K562 (cell line): ENCODE results near the gene MLXIPL. TPM values are rescaled to one million over a fixed set of nuclear protein-coding genes. Genes with fewer than 3 reads are reported as not detected.

Experiments
- BRD4 ChIP-seq: fragments of 200-600 bp; sonication (generic); IDR thresholded peaks from 2 replicates; pipeline ENCODE4 v1.6.1; 2017; ENCODE audit warnings: inconsistent platforms
- CBFB ChIP-seq: sonication (generic); formaldehyde crosslinking; IDR thresholded peaks from 2 replicates; pipeline ENCODE4 v1.4.0; 2020; ENCODE audit warnings: mild to moderate bottlenecking, missing genetic modification reagents
- CCNT2 ChIP-seq: IDR thresholded peaks from 2 replicates; pipeline ENCODE4 v1.6.1; 2011; ENCODE audit warnings: borderline replicate concordance, low read depth, mild to moderate bottlenecking, moderate library complexity, mixed read lengths, low read length; ENCODE audit not compliant: insufficient read length; ENCODE audit errors: extremely low read depth
- CTBP1 ChIP-seq: fragments of 450-650 bp; IDR thresholded peaks from 2 replicates; pipeline ENCODE4 v1.6.1; 2016; ENCODE audit warnings: borderline replicate concordance
- ETV1 ChIP-seq: fragments of 450-650 bp; conservative IDR thresholded peaks from 2 replicates; pipeline ENCODE4 v1.6.1; 2016; ENCODE audit warnings: missing genetic modification characterization, control low read depth, low read depth, missing compliant biosample characterization
- FOXJ3 ChIP-seq: sonication (generic); formaldehyde crosslinking; IDR thresholded peaks from 2 replicates; pipeline ENCODE4 v1.4.0; 2020; ENCODE audit warnings: mild to moderate bottlenecking, missing genetic modification reagents
- KDM2B ChIP-seq: fragments of 250-450 bp; sonication (Bioruptor Pico); IDR thresholded peaks from 2 replicates; pipeline ENCODE4 v1.8.0; 2021; ENCODE audit warnings: mild to moderate bottlenecking, moderate library complexity
- KLF1 ChIP-seq: fragments of 450-650 bp; IDR thresholded peaks from 2 replicates; pipeline ENCODE4 v1.6.1; 2016; ENCODE audit warnings: missing genetic modification characterization, missing compliant biosample characterization
- NONO ChIP-seq, 2 experiments: fragments of 200-400 bp in 1 of 2; fragments of 450-650 bp in 1 of 2; formaldehyde crosslinking in 1 of 2; IDR thresholded peaks; 2 replicates each; pipeline ENCODE4 v1.6.1; 2017; ENCODE audit warnings: low read depth in 2 of 2, mild to moderate bottlenecking in 2 of 2, moderate library complexity in 2 of 2, low read length in 1 of 2
- NR2C2 ChIP-seq, 2 experiments: fragments of 200-800 bp in 1 of 2; sonication (Bioruptor generic) in 1 of 2; sonication (generic) in 1 of 2; formaldehyde crosslinking in 1 of 2; IDR thresholded peaks; 2 replicates each; pipeline versions ENCODE4 v1.6.1 to v1.8.0; 2016 to 2022; ENCODE audit warnings: mild to moderate bottlenecking in 1 of 2, missing compliant biosample characterization in 1 of 2, missing genetic modification characterization in 1 of 2, missing genetic modification reagents in 1 of 2
- PCBP1 ChIP-seq: fragments of 200-400 bp; formaldehyde crosslinking; IDR thresholded peaks from 2 replicates; pipeline ENCODE4 v1.6.1; 2018; ENCODE audit warnings: mild to moderate bottlenecking, low read depth, low read length; ENCODE audit not compliant: poor library complexity, severe bottlenecking
- POLR2AphosphoS5 ChIP-seq: IDR thresholded peaks from 2 replicates; pipeline ENCODE4 v1.6.1; 2011; ENCODE audit warnings: mild to moderate bottlenecking, low read depth, low read length, moderate library complexity; ENCODE audit not compliant: control insufficient read depth, insufficient read depth
- RB1 ChIP-seq: fragments of 450-650 bp; IDR thresholded peaks from 2 replicates; pipeline ENCODE4 v1.6.1; 2017; ENCODE audit warnings: low read depth, mild to moderate bottlenecking
- SIN3A ChIP-seq, 2 experiments: fragments of 150-350 bp in 1 of 2; IDR thresholded peaks; 2 replicates each; pipeline ENCODE4 v1.6.1; 2011 to 2016; ENCODE audit warnings: borderline replicate concordance in 2 of 2, low read depth in 2 of 2, low read length in 2 of 2, mild to moderate bottlenecking in 2 of 2, moderate library complexity in 2 of 2; ENCODE audit not compliant: control insufficient read depth in 1 of 2
- SMAD2 ChIP-seq: fragments of 150-350 bp; IDR thresholded peaks from 2 replicates; pipeline ENCODE4 v1.6.1; 2014; ENCODE audit warnings: low read depth, mild to moderate bottlenecking, low read length
- TEAD2 ChIP-seq: fragments of 450-650 bp; IDR thresholded peaks from 2 replicates; pipeline ENCODE4 v1.6.1; 2016; ENCODE audit warnings: missing genetic modification characterization, control low read depth, missing compliant biosample characterization
- ZBTB1 ChIP-seq: sonication (generic); formaldehyde crosslinking; IDR thresholded peaks from 2 replicates; pipeline ENCODE4 v1.8.1; 2023; ENCODE audit warnings: missing genetic modification reagents, low read depth, mild to moderate bottlenecking, borderline replicate concordance
- ZNF408 ChIP-seq: fragments of 250-450 bp; sonication (Bioruptor Pico); IDR thresholded peaks from 2 replicates; pipeline ENCODE4 v1.4.0; 2020; ENCODE audit warnings: low read depth, mild to moderate bottlenecking, moderate library complexity
- ZNF75A ChIP-seq: fragments of 450-650 bp; formaldehyde crosslinking; IDR thresholded peaks from 2 replicates; pipeline ENCODE4 v1.4.0; 2020; ENCODE audit warnings: mild to moderate bottlenecking
- polyA plus RNA-seq, 8 experiments: library from polyadenylated mRNA; depleted of rRNA in 4 of 8; stranded (reverse) in 5 of 8; unstranded in 3 of 8; fragments of >200 nt; fragmentation: Nextera tagmentation in 2 of 8; fragmentation: Illumina TruSeq in 1 of 8; extraction: Ambion mirVana in 2 of 8; extraction: Trizol in 1 of 8; gene quantifications; 2 replicates each; pipeline versions ENCODE4 v1.2.1 to v1.2.3, GENCODE V29; 2011 to 2014; ENCODE audit warnings: inconsistent platforms in 1 of 8, missing spikeins in 1 of 8
- total RNA-seq, 7 experiments: library from RNA; depleted of rRNA in 6 of 7; stranded (reverse); fragments of >200 nt in 6 of 7; fragmentation: Illumina TruSeq in 2 of 7; extraction: Trizol in 2 of 7; gene quantifications; 2 replicates each; pipeline versions ENCODE4 v1.2.1 to v1.2.3, GENCODE V29; 2011 to 2021; ENCODE audit warnings: low replicate concordance in 1 of 7
- TF ChIP-seq, protein P1 (sequence below): fragments of 250-450 bp; sonication (Bioruptor Pico); IDR thresholded peaks from 2 replicates; pipeline ENCODE4 v1.4.0; 2020; ENCODE audit warnings: mild to moderate bottlenecking
- TF ChIP-seq, protein P2 (sequence below): fragments of 450-650 bp; formaldehyde crosslinking; IDR thresholded peaks from 2 replicates; pipeline ENCODE4 v1.4.0; 2020; ENCODE audit warnings: mild to moderate bottlenecking, moderate library complexity
- TF ChIP-seq, protein P3 (sequence below): IDR thresholded peaks from 2 replicates; pipeline ENCODE4 v1.6.1; 2011; ENCODE audit warnings: borderline replicate concordance, low read depth, mild to moderate bottlenecking, moderate library complexity, low read length; ENCODE audit not compliant: insufficient read depth, poor library complexity, severe bottlenecking
- TF ChIP-seq, protein P4 (sequence below): fragments of 250-450 bp; sonication (Bioruptor Pico); IDR thresholded peaks from 2 replicates; pipeline ENCODE4 v1.8.0; 2021; ENCODE audit warnings: moderate library complexity, mild to moderate bottlenecking, inconsistent platforms

Gene MLXIPL
- total and polyA plus RNA-seq, 9 of the 15 experiments (the other 6 are each of a cell fraction or from before 2014, with no cell fraction given): 0.11 to 18.4 (median 1.4) TPM

DNA sequence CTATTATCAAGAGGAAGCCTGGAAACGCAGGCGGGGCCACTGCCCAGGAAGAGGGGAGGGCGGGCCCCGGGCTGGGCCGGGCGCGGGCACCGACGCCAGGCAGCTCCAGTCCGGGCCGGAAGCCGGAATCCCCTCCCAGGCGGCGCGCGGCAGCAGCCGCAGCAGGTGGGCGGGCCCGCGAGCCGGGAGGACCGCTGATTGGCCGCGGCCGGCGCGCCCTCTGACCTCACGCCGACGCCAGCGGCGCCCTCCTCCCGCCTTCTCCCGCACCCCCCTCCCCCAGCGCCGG, 67.3 kb downstream of the MLXIPL start (continued):
- TF ChIP-seq NR2C2 (CRISPR knock-in tag; IDR thresholded peaks at IDR 0.05) (peak; percentile 93), NR2C2 (tag; IDR thresholded peaks at IDR 0.05) (peak; percentile 99; the same call in 1 of the 2 replicates), ZNF408 (CRISPR knock-in tag) (no peak), PCBP1 (peak; percentile 54), FOXJ3 (CRISPR knock-in tag) (no peak), KDM2B (no peak), BRD4 (no peak), ZBTB1 (CRISPR knock-in tag) (0 out of 2 replicates have a peak, but pooled peaks have one; percentile 28), SIN3A (IDR thresholded peaks at IDR 0.05; ENCODE audit: borderline replicate concordance in 2 of 2, control insufficient read depth in 1 of 2, low read depth in 2 of 2, low read length in 2 of 2) (peak in 1 of 2 experiments; percentile 77; a peak in 1 of 4 replicates), CCNT2 (peak; percentile 88), KLF1 (tag) (peak; percentile 42; the same call in 1 of the 2 replicates), ETV1 (tag) (peak; percentile 58), ZNF75A (CRISPR knock-in tag) (no peak), CTBP1 (peak; percentile 79), TEAD2 (tag) (no peak), CBFB (CRISPR knock-in tag) (no peak), SMAD2 (no peak), POLR2AphosphoS5 (peak; percentile 55; the same call in 1 of the 2 replicates), RB1 (0 out of 2 replicates have a peak, but pooled peaks have one; percentile 72), NONO (IDR thresholded peaks at IDR 0.05; ENCODE audit: low read depth in 2 of 2, low read length in 1 of 2) (peak in 1 of 2 experiments; percentile 51; a peak in 1 of 4 replicates)
- TF ChIP-seq, protein P1, sequence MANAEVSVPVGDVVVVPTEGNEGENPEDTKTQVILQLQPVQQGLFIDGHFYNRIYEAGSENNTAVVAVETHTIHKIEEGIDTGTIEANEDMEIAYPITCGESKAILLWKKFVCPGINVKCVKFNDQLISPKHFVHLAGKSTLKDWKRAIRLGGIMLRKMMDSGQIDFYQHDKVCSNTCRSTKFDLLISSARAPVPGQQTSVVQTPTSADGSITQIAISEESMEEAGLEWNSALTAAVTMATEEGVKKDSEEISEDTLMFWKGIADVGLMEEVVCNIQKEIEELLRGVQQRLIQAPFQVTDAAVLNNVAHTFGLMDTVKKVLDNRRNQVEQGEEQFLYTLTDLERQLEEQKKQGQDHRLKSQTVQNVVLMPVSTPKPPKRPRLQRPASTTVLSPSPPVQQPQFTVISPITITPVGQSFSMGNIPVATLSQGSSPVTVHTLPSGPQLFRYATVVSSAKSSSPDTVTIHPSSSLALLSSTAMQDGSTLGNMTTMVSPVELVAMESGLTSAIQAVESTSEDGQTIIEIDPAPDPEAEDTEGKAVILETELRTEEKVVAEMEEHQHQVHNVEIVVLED: peak; percentile 98
- TF ChIP-seq, protein P2, sequence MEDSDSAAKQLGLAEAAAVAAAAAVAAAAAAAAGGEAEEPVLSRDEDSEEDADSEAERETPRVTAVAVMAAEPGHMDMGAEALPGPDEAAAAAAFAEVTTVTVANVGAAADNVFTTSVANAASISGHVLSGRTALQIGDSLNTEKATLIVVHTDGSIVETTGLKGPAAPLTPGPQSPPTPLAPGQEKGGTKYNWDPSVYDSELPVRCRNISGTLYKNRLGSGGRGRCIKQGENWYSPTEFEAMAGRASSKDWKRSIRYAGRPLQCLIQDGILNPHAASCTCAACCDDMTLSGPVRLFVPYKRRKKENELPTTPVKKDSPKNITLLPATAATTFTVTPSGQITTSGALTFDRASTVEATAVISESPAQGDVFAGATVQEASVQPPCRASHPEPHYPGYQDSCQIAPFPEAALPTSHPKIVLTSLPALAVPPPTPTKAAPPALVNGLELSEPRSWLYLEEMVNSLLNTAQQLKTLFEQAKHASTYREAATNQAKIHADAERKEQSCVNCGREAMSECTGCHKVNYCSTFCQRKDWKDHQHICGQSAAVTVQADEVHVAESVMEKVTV (CRISPR knock-in tag): no peak
- TF ChIP-seq, protein P3, sequence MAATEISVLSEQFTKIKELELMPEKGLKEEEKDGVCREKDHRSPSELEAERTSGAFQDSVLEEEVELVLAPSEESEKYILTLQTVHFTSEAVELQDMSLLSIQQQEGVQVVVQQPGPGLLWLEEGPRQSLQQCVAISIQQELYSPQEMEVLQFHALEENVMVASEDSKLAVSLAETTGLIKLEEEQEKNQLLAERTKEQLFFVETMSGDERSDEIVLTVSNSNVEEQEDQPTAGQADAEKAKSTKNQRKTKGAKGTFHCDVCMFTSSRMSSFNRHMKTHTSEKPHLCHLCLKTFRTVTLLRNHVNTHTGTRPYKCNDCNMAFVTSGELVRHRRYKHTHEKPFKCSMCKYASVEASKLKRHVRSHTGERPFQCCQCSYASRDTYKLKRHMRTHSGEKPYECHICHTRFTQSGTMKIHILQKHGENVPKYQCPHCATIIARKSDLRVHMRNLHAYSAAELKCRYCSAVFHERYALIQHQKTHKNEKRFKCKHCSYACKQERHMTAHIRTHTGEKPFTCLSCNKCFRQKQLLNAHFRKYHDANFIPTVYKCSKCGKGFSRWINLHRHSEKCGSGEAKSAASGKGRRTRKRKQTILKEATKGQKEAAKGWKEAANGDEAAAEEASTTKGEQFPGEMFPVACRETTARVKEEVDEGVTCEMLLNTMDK: peak; percentile 18
- TF ChIP-seq, protein P4, sequence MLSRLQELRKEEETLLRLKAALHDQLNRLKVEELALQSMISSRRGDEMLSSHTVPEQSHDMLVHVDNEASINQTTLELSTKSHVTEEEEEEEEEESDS (CRISPR knock-in tag): no peak
